H1 (cell line): ENCODE results near the gene YPEL2. TPM values are rescaled to one million over a fixed set of nuclear protein-coding genes. Genes with fewer than 3 reads are reported as not detected.

ENCODE experiments used
- CTCF ChIA-PET: fragments of 300-600 bp; sonication (Branson Sonifier 250); formaldehyde crosslinking; loops from one replicate; lab custom pipeline; 2021; ENCODE audit not compliant: partially characterized antibody; lab: Charles Lee
- POLR2A ChIA-PET: fragments of 300-600 bp; sonication (Branson Sonifier 250); formaldehyde crosslinking; loops from one replicate; lab custom pipeline; 2021; ENCODE audit warnings: inconsistent platforms; ENCODE audit not compliant: partially characterized antibody; lab: Charles Lee
- DNase-seq, 2 experiments: peaks; one replicate each; pipeline versions ENCODE4 v3.0.0 to v3.0.0-alpha.2; 2010 to 2022; ENCODE audit warnings: low spot score in 2 of 2, low read depth in 1 of 2, mixed read lengths in 1 of 2
- FAIRE-seq: peaks from 2 replicates; lab custom pipeline; 2011; peaks lifted over from hg19 to GRCh38; lab: Jason Lieb, UNC
- H2AFZ ChIP-seq: 2 replicates; pipeline ENCODE4 v1.8.1; 2012; ENCODE audit warnings: low read length, inconsistent platforms
- H2AK5ac ChIP-seq: 2 replicates; pipeline ENCODE4 v1.6.1; 2013; ENCODE audit warnings: low read depth, low read length
- H2BK120ac ChIP-seq: replicated peaks from 2 replicates; pipeline ENCODE3; 2013; ENCODE audit warnings: low read depth, low read length, inconsistent platforms
- H2BK12ac ChIP-seq: 2 replicates; pipeline ENCODE4 v1.6.1; 2013; ENCODE audit warnings: low read depth, low read length
- H2BK15ac ChIP-seq: 2 replicates; pipeline ENCODE4 v1.6.1; 2013; ENCODE audit warnings: low read length
- H2BK20ac ChIP-seq: 2 replicates; pipeline ENCODE4 v1.6.1; 2013; ENCODE audit warnings: low read length
- H2BK5ac ChIP-seq: 2 replicates; pipeline ENCODE4 v1.6.1; 2013; ENCODE audit warnings: low read depth, low read length
- H3K14ac ChIP-seq: 2 replicates; pipeline ENCODE4 v1.6.1; 2013; ENCODE audit warnings: inconsistent platforms; ENCODE audit not compliant: insufficient read length
- H3K18ac ChIP-seq: 2 replicates; pipeline ENCODE4 v1.6.1; 2013; ENCODE audit warnings: low read length; ENCODE audit errors: extremely low read depth
- H3K23ac ChIP-seq: 2 replicates; pipeline ENCODE4 v1.6.1; 2013; ENCODE audit warnings: inconsistent platforms; ENCODE audit not compliant: insufficient read length
- H3K23me2 ChIP-seq: 2 replicates; pipeline ENCODE4 v1.6.1; 2013; ENCODE audit warnings: low read depth, low read length
- H3K27ac ChIP-seq: 2 replicates; pipeline ENCODE4 v1.6.1; 2011; ENCODE audit warnings: low read depth, low read length, inconsistent platforms
- H3K27me3 ChIP-seq, 4 experiments: replicated peaks in 1 of 4; 1 replicate in 1 of 4; 2 replicates in 3 of 4; pipeline versions ENCODE4 v1.6.1 to v1.8.1; 2011 to 2013; ENCODE audit warnings: low read length in 3 of 4, mild to moderate bottlenecking in 3 of 4, inconsistent platforms in 2 of 4, mixed read lengths in 2 of 4, moderate library complexity in 1 of 4; ENCODE audit not compliant: control insufficient read depth in 3 of 4, insufficient read depth in 3 of 4; ENCODE audit errors: extremely low read depth in 1 of 4
- H3K36me3 ChIP-seq, 4 experiments: 2 replicates each; pipeline versions ENCODE4 v1.6.1 to v1.8.1; 2011 to 2013; ENCODE audit warnings: mild to moderate bottlenecking in 4 of 4, low read length in 3 of 4, moderate library complexity in 2 of 4, control low read depth in 1 of 4, inconsistent platforms in 1 of 4; ENCODE audit not compliant: insufficient read depth in 4 of 4, control insufficient read depth in 2 of 4
- H3K4ac ChIP-seq: replicated peaks from 2 replicates; pipeline ENCODE3; 2013; ENCODE audit warnings: low read length, low read depth, mixed read lengths, inconsistent platforms; ENCODE audit not compliant: insufficient read length
- H3K4me1 ChIP-seq, 4 experiments: replicated peaks in 1 of 4; 1 replicate in 1 of 4; 2 replicates in 3 of 4; pipeline versions ENCODE4 v1.6.1 to v1.8.1; 2011 to 2013; ENCODE audit warnings: low read length in 3 of 4, inconsistent platforms in 2 of 4, mixed read lengths in 1 of 4; ENCODE audit not compliant: insufficient read depth in 4 of 4, control insufficient read depth in 3 of 4
- H3K4me2 ChIP-seq, 2 experiments: 2 replicates each; pipeline versions ENCODE4 v1.6.1 to v1.8.1; 2011 to 2013; ENCODE audit warnings: low read depth in 2 of 2, low read length in 2 of 2, control low read depth in 1 of 2, inconsistent platforms in 1 of 2, mild to moderate bottlenecking in 1 of 2; ENCODE audit not compliant: insufficient read depth in 1 of 2
- H3K4me3 ChIP-seq, 4 experiments: fragments of 200-600, 300-600 bp in 1 of 4; sonication (generic), shearing (Covaris generic), sonication (Bioruptor Twin) in 1 of 4; 2 replicates each; pipeline versions ENCODE4 v1.5.1 to v1.8.1; 2011 to 2016; ENCODE audit warnings: low read length in 4 of 4, low read depth in 3 of 4, control low read depth in 2 of 4, inconsistent platforms in 2 of 4, mild to moderate bottlenecking in 2 of 4, mixed read lengths in 1 of 4, moderate library complexity in 1 of 4; ENCODE audit not compliant: insufficient read depth in 2 of 4; ENCODE audit errors: extremely low read depth in 1 of 4
- H3K56ac ChIP-seq: replicated peaks from 2 replicates; pipeline ENCODE3; 2013; ENCODE audit warnings: low read depth, mild to moderate bottlenecking, mixed read lengths, low read length, inconsistent platforms; ENCODE audit not compliant: insufficient read length
- H3K79me1 ChIP-seq: 2 replicates; pipeline ENCODE4 v1.6.1; 2013; ENCODE audit warnings: low read depth, low read length, control low read depth
- H3K79me2 ChIP-seq, 2 experiments: 2 replicates each; pipeline versions ENCODE4 v1.6.1 to v1.8.1; 2012 to 2013; ENCODE audit warnings: low read length in 2 of 2, mild to moderate bottlenecking in 2 of 2, inconsistent platforms in 1 of 2; ENCODE audit not compliant: insufficient read depth in 2 of 2, control insufficient read depth in 1 of 2
- H3K9ac ChIP-seq, 4 experiments: replicated peaks in 1 of 4; 1 replicate in 1 of 4; 2 replicates in 3 of 4; pipeline versions ENCODE4 v1.6.1 to v1.8.1; 2011 to 2013; ENCODE audit warnings: low read depth in 3 of 4, low read length in 3 of 4, control low read depth in 2 of 4, mild to moderate bottlenecking in 2 of 4, moderate library complexity in 2 of 4, inconsistent platforms in 1 of 4; ENCODE audit errors: extremely low read depth in 1 of 4
- H3K9me3 ChIP-seq, 2 experiments: 2 replicates each; pipeline versions ENCODE4 v1.6.1 to v1.8.1; 2012 to 2013; ENCODE audit warnings: mild to moderate bottlenecking in 2 of 2, moderate library complexity in 2 of 2, control low read depth in 1 of 2, inconsistent platforms in 1 of 2, low read depth in 1 of 2, low read length in 1 of 2, mixed read lengths in 1 of 2; ENCODE audit not compliant: insufficient read depth in 2 of 2
- H4K20me1 ChIP-seq, 2 experiments: replicated peaks in 1 of 2; 2 replicates each; pipeline versions ENCODE3 to v1.8.1; 2011 to 2013; ENCODE audit warnings: inconsistent platforms in 2 of 2, low read length in 2 of 2, mild to moderate bottlenecking in 1 of 2; ENCODE audit not compliant: insufficient read depth in 2 of 2, control insufficient read depth in 1 of 2
- H4K5ac ChIP-seq: 2 replicates; pipeline ENCODE4 v1.6.1; 2013; ENCODE audit warnings: low read length, low read depth, mixed read lengths, inconsistent platforms; ENCODE audit not compliant: insufficient read length
- H4K8ac ChIP-seq: 2 replicates; pipeline ENCODE4 v1.8.0; 2013; ENCODE audit warnings: mild to moderate bottlenecking, moderate library complexity, low read length, inconsistent platforms; ENCODE audit not compliant: insufficient read depth; ENCODE audit errors: extremely low read depth
- H4K91ac ChIP-seq: replicated peaks from 2 replicates; pipeline ENCODE3; 2013; ENCODE audit warnings: low read length, mixed read lengths, inconsistent platforms; ENCODE audit not compliant: insufficient read length
- CREB1 ChIP-seq: IDR thresholded peaks from 2 replicates; pipeline ENCODE4 v1.6.1; 2012; ENCODE audit warnings: inconsistent platforms
- EP300 ChIP-seq, 2 experiments: IDR thresholded peaks; 1 replicate in 1 of 2; 2 replicates in 1 of 2; pipeline ENCODE4 v1.6.1; 2011 to 2012; ENCODE audit warnings: low read depth in 2 of 2, low read length in 2 of 2, mild to moderate bottlenecking in 2 of 2, borderline replicate concordance in 1 of 2, inconsistent platforms in 1 of 2, moderate library complexity in 1 of 2
- GABPA ChIP-seq: IDR thresholded peaks from 2 replicates; pipeline ENCODE4 v1.6.1; 2011; ENCODE audit warnings: mild to moderate bottlenecking, low read length, moderate library complexity, borderline replicate concordance; ENCODE audit not compliant: insufficient read depth
- NRF1 ChIP-seq: IDR thresholded peaks from 2 replicates; pipeline ENCODE4 v1.6.1; 2011; ENCODE audit warnings: mild to moderate bottlenecking, low read depth, low read length, improper control_type of control experiment
- RNF2 ChIP-seq: fragments of 200-900, 300-1000 bp; sonication (generic); IDR thresholded peaks from 2 replicates; pipeline ENCODE4 v1.7.1; 2016; ENCODE audit warnings: borderline replicate concordance, low read depth, mild to moderate bottlenecking, antibody characterized with exemption, low read length; ENCODE audit not compliant: poor library complexity, severe bottlenecking; ENCODE audit errors: missing control alignments
- SAP30 ChIP-seq: fragments of 300-600 bp; sonication (generic); IDR thresholded peaks from 2 replicates; pipeline ENCODE4 v1.7.1; 2012; ENCODE audit warnings: low read length, moderate library complexity, mild to moderate bottlenecking, inconsistent platforms; ENCODE audit not compliant: insufficient read depth, insufficient replicate concordance
- TAF7 ChIP-seq: optimal IDR thresholded peaks from 2 replicates; pipeline ENCODE3; 2011; ENCODE audit warnings: low read depth, mild to moderate bottlenecking, inconsistent platforms, low read length, moderate library complexity, borderline replicate concordance
- TBP ChIP-seq: IDR thresholded peaks from 2 replicates; pipeline ENCODE4 v1.6.1; 2011; ENCODE audit warnings: low read depth, low read length, improper control_type of control experiment
- WGBS, 2 experiments: shearing (Covaris generic) in 1 of 2; methylation state at CpG; one replicate each; pipeline versions ENCODE4 v1.1.6 to v1.1.7; 2013 to 2015; ENCODE audit warnings: low lambda C conversion rate in 2 of 2, mixed read lengths in 2 of 2, inconsistent platforms in 1 of 2, low coverage in 1 of 2, missing lambda C conversion rate in 1 of 2; ENCODE audit not compliant: insufficient replicate concordance in 2 of 2, insufficient coverage in 1 of 2, insufficient read length in 1 of 2; ENCODE audit errors: extremely low coverage in 1 of 2, missing lambda C conversion rate in 1 of 2; 5-methylcytosine and 5-hydroxymethylcytosine counted together
- polyA plus RNA-seq, 7 experiments: library from polyadenylated mRNA; depleted of rRNA in 3 of 7; stranded (reverse) in 5 of 7; unstranded in 2 of 7; fragments of >200 nt in 5 of 7; fragments of 200-250 nt in 2 of 7; gene quantifications; 1 replicate in 5 of 7; 2 replicates in 1 of 7; 4 replicates in 1 of 7; pipeline versions ENCODE4 v1.2.1 to v1.2.3, GENCODE V29; 2011 to 2013; ENCODE audit warnings: missing spikeins in 2 of 7, mixed read lengths in 2 of 7
- total RNA-seq: library from RNA; stranded (reverse); fragmentation: NEBNext Ultra II Directional; extraction: Animal tissue kit (Norgen Biotek cat#: 25700); gene quantifications from 2 replicates; pipeline ENCODE4 v1.2.1, GENCODE V29; 2021
- TF ChIP-seq, protein P1 (sequence below): IDR thresholded peaks from 2 replicates; pipeline ENCODE4 v1.6.1; 2012; ENCODE audit warnings: inconsistent platforms
- TF ChIP-seq, protein P2 (sequence below): IDR thresholded peaks from 2 replicates; pipeline ENCODE4 v1.6.1; 2011; ENCODE audit warnings: low read length, improper control_type of control experiment

The YPEL2 gene
- total and polyA plus RNA-seq, 2 of the 8 experiments (the other 6 are each of a cell fraction or from before 2014, with no cell fraction given): 1.6 to 3.5 TPM

GRCh38 chr17:59427996-59428395 lies 96.5 kb downstream of the YPEL2 start:
- DNase-seq: no peak
- Histone ChIP-seq H3K9me3 (no peaks in the 10 kb centered on the region), H3K36me3 (no peaks in the 10 kb centered on the region), H3K18ac (no peak overlapping the region), H4K8ac (no peak overlapping the region), H3K4me2 (no peak overlapping the region), H2AK5ac (no peak overlapping the region), H3K4ac (no peak overlapping the region), H3K27ac (no peak overlapping the region), H3K79me1 (no peaks in the 10 kb centered on the region), H3K14ac (no peak overlapping the region), H2BK15ac (no peak overlapping the region), H2AFZ (no peak overlapping the region), H4K5ac (no peak overlapping the region), H3K23me2 (no peaks in the 10 kb centered on the region), H3K79me2 (no peaks in the 10 kb centered on the region), H2BK5ac (no peak overlapping the region), H3K9ac (no peak overlapping the region), H2BK20ac (no peak overlapping the region), H3K4me1 (peaks cover 2 to 12% (median 6%) of the 10 kb centered on the region in 4 experiments; a peak in 5 of 7 replicates), H3K4me3 (no peak overlapping the region), H2BK120ac (no peak overlapping the region), H2BK12ac (no peak overlapping the region), H4K20me1 (no peaks in the 10 kb centered on the region), H3K23ac (no peak overlapping the region), H3K27me3 (no peaks in the 10 kb centered on the region), H3K56ac (no peak overlapping the region), H4K91ac (no peak overlapping the region)
- FAIRE-seq: no peak
- ChIA-PET CTCF (interaction anchor here (0.8 to 1.9 kb wide), 8 partner anchors 9 to 179 kb away, joined by 3 to 7 read pairs (median 4); no protein-coding TSS in a partner anchor), POLR2A (no interaction called here)
- 76% methylated on average over 9 of the region's 9 CpGs; no CpG with 5 or more reads in 1 of the 2 experiments for WGBS, 2 experiments
- TF ChIP-seq SAP30 (no peak), TAF7 (no peak), NRF1 (no peak), CREB1 (no peak), GABPA (no peak), EP300 (IDR thresholded peaks at IDR 0.05; ENCODE audit: borderline replicate concordance in 1 of 2, low read depth in 2 of 2, low read length in 2 of 2) (no peak), TBP (no peak), RNF2 (no peak)
- TF ChIP-seq, protein P1, sequence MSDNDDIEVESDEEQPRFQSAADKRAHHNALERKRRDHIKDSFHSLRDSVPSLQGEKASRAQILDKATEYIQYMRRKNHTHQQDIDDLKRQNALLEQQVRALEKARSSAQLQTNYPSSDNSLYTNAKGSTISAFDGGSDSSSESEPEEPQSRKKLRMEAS: no peak
- TF ChIP-seq, protein P2, sequence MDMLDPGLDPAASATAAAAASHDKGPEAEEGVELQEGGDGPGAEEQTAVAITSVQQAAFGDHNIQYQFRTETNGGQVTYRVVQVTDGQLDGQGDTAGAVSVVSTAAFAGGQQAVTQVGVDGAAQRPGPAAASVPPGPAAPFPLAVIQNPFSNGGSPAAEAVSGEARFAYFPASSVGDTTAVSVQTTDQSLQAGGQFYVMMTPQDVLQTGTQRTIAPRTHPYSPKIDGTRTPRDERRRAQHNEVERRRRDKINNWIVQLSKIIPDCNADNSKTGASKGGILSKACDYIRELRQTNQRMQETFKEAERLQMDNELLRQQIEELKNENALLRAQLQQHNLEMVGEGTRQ: no peak
